ENCODE measurements around the gene MYRIP.
"Not testable (repeated sequence)": the region's sequence is repeated elsewhere in the genome, so short reads cannot be mapped to it uniquely, and the experiment has no call there.

DNA sequence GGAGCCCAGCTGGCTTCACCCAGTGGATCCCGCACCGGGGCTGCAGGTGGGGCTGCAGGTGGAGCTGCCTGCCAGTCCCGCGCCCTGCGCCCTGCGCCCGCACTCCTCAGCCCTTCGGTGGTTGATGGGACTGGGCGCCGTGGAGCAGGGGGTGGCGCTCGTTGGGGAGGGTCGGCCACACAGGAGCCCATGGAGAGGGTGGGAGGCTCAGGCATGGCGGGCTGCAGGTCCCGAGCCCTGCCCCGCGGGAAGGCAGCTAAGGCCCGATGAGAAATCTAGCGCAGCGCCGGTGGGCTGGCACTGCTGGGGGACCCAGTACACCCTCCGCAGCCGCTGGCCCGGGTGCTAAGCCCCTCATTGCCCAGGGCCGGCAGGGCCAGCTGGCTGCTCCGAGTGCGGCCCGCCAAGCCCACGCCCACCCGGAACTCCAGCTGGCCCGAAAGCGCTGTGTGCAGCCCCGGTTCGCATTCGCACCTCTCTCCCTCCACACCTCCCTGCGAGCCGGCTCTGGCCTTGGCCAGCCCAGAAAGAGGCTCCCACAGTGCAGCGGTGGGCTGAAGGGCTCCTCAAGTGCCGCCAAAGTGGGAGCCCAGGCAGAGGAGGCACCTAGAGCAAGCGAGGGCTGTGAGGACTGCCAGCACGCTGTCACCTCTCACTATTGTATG lies 268.6 kb downstream of the MYRIP start:
- TF ChIP-seq, protein P1, sequence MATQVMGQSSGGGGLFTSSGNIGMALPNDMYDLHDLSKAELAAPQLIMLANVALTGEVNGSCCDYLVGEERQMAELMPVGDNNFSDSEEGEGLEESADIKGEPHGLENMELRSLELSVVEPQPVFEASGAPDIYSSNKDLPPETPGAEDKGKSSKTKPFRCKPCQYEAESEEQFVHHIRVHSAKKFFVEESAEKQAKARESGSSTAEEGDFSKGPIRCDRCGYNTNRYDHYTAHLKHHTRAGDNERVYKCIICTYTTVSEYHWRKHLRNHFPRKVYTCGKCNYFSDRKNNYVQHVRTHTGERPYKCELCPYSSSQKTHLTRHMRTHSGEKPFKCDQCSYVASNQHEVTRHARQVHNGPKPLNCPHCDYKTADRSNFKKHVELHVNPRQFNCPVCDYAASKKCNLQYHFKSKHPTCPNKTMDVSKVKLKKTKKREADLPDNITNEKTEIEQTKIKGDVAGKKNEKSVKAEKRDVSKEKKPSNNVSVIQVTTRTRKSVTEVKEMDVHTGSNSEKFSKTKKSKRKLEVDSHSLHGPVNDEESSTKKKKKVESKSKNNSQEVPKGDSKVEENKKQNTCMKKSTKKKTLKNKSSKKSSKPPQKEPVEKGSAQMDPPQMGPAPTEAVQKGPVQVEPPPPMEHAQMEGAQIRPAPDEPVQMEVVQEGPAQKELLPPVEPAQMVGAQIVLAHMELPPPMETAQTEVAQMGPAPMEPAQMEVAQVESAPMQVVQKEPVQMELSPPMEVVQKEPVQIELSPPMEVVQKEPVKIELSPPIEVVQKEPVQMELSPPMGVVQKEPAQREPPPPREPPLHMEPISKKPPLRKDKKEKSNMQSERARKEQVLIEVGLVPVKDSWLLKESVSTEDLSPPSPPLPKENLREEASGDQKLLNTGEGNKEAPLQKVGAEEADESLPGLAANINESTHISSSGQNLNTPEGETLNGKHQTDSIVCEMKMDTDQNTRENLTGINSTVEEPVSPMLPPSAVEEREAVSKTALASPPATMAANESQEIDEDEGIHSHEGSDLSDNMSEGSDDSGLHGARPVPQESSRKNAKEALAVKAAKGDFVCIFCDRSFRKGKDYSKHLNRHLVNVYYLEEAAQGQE (IDR thresholded peaks at IDR 0.05; ENCODE audit: unreplicated experiment) = not testable (repeated sequence)
- not testable (repeated sequence) for TF ChIP-seq CTCF (conservative IDR thresholded peaks at IDR 0.05; ENCODE audit: low read depth in 2 of 2); EZH2phosphoT487 (IDR thresholded peaks at IDR 0.05; ENCODE audit: unreplicated experiment); POLR2AphosphoS5 (IDR thresholded peaks at IDR 0.05; ENCODE audit: low read depth); EZH2 (IDR thresholded peaks at IDR 0.05; ENCODE audit: low read depth, unreplicated experiment); ZNF114 (CRISPR knock-in tag; IDR thresholded peaks at IDR 0.05); CREB1 (CRISPR knock-in tag; IDR thresholded peaks at IDR 0.05; ENCODE audit: low read depth); JUNB (IDR thresholded peaks at IDR 0.05; ENCODE audit: unreplicated experiment); ZNF331 (CRISPR knock-in tag; IDR thresholded peaks at IDR 0.05; ENCODE audit: low read depth); ETS1 (IDR thresholded peaks at IDR 0.05); NANOG (IDR thresholded peaks at IDR 0.05; ENCODE audit: borderline replicate concordance); STAT1 (IDR thresholded peaks at IDR 0.05; ENCODE audit: unreplicated experiment)
- TF ChIP-seq, protein P2, sequence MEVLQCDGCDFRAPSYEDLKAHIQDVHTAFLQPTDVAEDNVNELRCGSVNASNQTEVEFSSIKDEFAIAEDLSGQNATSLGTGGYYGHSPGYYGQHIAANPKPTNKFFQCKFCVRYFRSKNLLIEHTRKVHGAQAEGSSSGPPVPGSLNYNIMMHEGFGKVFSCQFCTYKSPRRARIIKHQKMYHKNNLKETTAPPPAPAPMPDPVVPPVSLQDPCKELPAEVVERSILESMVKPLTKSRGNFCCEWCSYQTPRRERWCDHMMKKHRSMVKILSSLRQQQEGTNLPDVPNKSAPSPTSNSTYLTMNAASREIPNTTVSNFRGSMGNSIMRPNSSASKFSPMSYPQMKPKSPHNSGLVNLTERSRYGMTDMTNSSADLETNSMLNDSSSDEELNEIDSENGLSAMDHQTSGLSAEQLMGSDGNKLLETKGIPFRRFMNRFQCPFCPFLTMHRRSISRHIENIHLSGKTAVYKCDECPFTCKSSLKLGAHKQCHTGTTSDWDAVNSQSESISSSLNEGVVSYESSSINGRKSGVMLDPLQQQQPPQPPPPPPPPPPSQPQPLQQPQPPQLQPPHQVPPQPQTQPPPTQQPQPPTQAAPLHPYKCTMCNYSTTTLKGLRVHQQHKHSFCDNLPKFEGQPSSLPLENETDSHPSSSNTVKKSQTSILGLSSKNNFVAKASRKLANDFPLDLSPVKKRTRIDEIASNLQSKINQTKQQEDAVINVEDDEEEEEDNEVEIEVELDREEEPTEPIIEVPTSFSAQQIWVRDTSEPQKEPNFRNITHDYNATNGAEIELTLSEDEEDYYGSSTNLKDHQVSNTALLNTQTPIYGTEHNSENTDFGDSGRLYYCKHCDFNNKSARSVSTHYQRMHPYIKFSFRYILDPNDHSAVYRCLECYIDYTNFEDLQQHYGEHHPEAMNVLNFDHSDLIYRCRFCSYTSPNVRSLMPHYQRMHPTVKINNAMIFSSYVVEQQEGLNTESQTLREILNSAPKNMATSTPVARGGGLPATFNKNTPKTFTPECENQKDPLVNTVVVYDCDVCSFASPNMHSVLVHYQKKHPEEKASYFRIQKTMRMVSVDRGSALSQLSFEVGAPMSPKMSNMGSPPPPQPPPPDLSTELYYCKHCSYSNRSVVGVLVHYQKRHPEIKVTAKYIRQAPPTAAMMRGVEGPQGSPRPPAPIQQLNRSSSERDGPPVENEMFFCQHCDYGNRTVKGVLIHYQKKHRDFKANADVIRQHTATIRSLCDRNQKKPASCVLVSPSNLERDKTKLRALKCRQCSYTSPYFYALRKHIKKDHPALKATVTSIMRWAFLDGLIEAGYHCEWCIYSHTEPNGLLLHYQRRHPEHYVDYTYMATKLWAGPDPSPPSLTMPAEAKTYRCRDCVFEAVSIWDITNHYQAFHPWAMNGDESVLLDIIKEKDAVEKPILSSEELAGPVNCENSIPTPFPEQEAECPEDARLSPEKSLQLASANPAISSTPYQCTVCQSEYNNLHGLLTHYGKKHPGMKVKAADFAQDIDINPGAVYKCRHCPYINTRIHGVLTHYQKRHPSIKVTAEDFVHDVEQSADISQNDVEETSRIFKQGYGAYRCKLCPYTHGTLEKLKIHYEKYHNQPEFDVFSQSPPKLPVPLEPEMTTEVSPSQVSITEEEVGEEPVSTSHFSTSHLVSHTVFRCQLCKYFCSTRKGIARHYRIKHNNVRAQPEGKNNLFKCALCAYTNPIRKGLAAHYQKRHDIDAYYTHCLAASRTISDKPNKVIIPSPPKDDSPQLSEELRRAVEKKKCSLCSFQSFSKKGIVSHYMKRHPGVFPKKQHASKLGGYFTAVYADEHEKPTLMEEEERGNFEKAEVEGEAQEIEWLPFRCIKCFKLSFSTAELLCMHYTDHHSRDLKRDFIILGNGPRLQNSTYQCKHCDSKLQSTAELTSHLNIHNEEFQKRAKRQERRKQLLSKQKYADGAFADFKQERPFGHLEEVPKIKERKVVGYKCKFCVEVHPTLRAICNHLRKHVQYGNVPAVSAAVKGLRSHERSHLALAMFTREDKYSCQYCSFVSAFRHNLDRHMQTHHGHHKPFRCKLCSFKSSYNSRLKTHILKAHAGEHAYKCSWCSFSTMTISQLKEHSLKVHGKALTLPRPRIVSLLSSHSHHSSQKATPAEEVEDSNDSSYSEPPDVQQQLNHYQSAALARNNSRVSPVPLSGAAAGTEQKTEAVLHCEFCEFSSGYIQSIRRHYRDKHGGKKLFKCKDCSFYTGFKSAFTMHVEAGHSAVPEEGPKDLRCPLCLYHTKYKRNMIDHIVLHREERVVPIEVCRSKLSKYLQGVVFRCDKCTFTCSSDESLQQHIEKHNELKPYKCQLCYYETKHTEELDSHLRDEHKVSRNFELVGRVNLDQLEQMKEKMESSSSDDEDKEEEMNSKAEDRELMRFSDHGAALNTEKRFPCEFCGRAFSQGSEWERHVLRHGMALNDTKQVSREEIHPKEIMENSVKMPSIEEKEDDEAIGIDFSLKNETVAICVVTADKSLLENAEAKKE (CRISPR knock-in tag; IDR thresholded peaks at IDR 0.05) = not testable (repeated sequence)
